Fibroblast of skin of abdomen (primary cell): ENCODE results near the gene RBFOX1.
A peak's percentile ranks its signal among the peaks of the same experiment; 100 is the strongest.

Experiments
- DNase-seq: peaks from one replicate; pipeline ENCODE4 v3.0.0-alpha.2; 2013

Gene RBFOX1

GRCh38 chr16:7614021-7614795 lies 281.6 kb downstream of the RBFOX1 start:
- DNase-seq, result no peak

DNA sequence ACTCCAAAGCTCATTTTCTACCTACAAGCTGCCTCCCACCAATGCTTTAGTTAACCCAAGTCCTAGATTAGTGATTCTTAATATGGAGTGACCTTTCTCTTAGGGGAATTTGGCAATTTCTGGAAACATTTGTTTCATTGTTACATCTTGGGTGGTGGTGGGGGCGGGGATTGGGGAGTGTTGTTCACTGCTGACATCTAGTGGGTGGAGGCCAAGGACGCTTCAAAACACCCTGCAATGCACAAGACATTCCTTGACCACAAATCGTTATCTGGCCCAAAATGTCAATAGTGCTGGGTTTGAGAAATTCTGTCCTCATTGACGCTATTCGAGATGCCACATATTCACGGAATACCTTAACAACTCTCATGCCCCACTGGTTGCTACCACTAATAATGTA lies 282.9 kb downstream of the RBFOX1 start:
- DNase-seq, result no peak

GRCh38 chr16:7624871-7625766 lies 292.5 kb downstream of the RBFOX1 start:
- no peak for DNase-seq

- DNase-seq, result no peak
Measured at GRCh38 chr16:7628981-7629380, 296.3 kb downstream of the RBFOX1 start.

GRCh38 chr16:7629571-7629970 lies 296.9 kb downstream of the RBFOX1 start:
- no peak for DNase-seq

DNA sequence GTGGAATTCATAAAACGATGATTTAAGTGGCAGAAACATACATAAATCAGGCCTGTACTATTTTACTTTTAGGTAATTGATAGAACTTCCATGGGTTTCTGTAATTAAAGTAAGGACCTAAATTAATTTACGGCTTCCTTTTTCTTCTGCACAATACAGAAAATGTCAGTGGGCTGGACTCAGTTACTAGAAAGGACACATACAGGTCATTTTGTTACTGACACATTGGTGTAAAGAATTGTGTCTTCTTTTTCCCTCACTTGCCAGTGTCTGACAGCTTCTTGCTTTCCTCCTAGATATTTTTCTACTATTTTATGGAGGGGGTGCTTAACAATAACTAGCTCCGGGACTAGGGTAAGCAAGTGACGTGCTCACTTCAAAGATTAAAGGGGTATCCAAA lies 304.8 kb downstream of the RBFOX1 start:
- no peak for DNase-seq

- no peak for DNase-seq
Measured at GRCh38 chr16:7638306-7638705, 305.7 kb downstream of the RBFOX1 start.

DNA sequence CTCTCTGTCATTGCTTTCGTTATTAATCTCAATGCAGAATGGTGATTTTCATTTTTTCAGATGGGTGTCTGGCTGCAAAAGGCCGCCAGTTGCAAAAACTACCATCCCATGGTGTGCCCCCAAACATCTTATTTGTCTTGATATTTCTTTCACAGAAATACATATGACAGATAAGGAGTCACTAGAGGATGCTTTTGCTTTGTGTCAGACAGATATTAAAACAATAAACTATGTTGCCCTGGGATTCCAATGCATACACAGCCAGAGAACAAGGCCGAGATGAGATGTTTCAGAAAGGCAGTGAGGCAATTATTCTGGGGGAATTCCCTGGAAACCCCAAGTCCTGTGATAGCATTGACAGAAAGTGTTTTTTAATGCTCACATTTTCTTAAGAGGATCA lies 307.7 kb downstream of the RBFOX1 start:
- DNase-seq, result no peak

GRCh38 chr16:7644176-7644575 lies 311.5 kb downstream of the RBFOX1 start:
- DNase-seq, result no peak

DNA sequence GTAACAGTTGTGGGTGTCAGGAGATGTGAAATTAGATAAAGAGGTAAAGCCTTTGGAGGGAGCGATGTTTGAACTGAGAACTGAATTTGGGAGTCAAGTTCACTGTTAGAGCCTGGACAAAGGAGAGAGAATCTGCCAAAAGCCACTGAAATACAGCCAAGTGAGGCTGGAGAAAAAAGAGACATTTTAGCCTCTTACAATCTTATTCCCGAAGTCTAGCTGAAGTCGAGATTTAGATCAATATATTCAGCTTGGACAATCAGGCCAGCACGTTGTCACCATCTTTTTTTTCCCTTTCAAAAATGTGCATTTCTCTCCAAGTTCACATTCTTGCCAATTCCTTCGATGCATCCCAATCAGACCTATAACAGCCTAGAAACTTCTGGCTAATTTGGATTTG lies 312.2 kb downstream of the RBFOX1 start:
- DNase-seq, result no peak

GRCh38 chr16:7646821-7647500 lies 314.3 kb downstream of the RBFOX1 start:
- DNase-seq, result no peak

GRCh38 chr16:7650431-7650830 lies 317.8 kb downstream of the RBFOX1 start:
- DNase-seq, result no peak

GRCh38 chr16:7651803-7652570 lies 319.3 kb downstream of the RBFOX1 start:
- no peak for DNase-seq

GRCh38 chr16:7653746-7654461 lies 321.3 kb downstream of the RBFOX1 start:
- no peak for DNase-seq

GRCh38 chr16:7675628-7676027 lies 343.0 kb downstream of the RBFOX1 start:
- no peak for DNase-seq

DNA sequence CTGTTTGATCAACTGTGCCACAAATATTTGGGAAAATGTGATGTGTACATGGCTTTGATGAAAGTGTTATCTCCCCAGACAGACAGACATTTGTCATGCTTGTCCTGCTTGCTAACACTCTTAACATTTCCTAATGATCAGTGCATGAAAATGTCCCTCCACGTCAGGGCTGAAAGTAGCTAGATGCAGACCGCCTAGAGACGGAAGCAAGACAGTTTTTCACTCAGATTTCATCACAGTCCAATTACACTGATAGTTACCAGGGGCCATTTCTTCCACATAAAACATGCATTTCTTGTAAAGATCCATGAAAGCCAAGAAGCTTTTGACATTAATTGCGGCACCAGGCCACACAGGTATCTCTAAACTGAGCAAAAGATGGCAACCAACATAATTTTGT lies 347.7 kb downstream of the RBFOX1 start:
- no peak for DNase-seq

DNA sequence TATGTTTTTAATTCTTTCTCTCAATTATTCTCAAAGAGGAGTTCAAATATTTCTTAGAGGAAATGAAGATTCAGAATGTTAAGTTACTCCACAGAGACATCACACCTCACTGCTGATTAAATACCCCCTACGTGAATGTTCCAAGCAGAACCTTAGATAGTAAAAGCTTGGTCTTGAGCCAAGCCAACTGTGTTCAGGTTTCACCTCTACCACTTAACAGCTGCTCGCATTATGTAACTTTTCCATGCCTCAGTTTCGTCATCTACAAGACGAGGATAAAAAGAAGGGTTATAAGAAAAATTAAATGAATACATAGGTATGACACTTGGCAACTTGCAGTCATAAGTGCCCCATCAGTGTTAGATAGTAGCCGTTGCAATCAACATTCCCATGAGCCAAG lies 356.2 kb downstream of the RBFOX1 start:
- no peak for DNase-seq

GRCh38 chr16:7689234-7689633 lies 356.6 kb downstream of the RBFOX1 start:
- DNase-seq, result no peak

DNA sequence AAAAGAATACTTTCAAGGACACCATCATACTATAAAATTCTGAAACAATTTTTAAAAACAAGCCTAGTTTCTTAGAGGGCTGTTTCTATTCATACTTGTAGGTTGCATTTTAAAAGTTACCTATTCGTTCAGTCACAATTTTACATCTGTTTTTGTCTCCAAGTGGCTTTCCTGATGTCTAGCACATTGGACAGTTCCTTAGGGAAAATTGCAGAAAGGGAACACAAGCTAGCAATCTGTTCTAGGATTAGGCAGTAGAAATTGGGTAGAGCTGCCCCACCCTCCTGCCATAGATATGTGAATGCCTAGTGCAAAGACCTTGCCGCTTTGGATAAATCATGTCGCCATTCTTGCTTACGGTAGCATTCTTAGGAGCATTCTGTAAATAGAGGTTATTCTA lies 358.9 kb downstream of the RBFOX1 start:
- DNase-seq, result no peak

DNA sequence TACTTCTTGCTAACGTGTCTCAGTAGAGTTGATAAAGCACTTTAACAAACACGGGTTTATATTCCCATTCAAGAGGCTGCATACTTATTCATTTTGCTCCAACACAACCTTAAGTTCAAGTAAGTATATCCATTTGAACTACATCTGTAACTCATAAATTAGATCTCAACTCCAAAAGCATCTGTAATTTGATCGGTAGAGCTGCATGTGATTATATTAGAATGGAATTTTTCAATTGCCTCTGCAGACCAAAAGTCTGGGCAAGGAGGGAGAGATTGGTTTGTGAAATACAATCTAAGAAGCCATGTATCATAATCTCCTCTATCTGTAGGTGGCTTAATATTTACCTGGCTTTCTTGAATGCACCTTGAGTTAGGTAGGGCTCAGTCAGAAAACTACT lies 371.0 kb downstream of the RBFOX1 start:
- DNase-seq, result peak; percentile 24

GRCh38 chr16:7705885-7706284 lies 373.2 kb downstream of the RBFOX1 start:
- DNase-seq, result no peak

GRCh38 chr16:7709186-7709585 lies 376.5 kb downstream of the RBFOX1 start:
- no peak for DNase-seq
